Measurements from ENCODE around the gene FARS2. TPM values are rescaled to one million over a fixed set of nuclear protein-coding genes. Genes with fewer than 3 reads are reported as not detected.

The FARS2 gene
- total and polyA plus RNA-seq, 2 donors (not counting 3 experiments of a cell fraction or from before 2014, with no cell fraction given), result 20.2 to 20.5 TPM

DNA sequence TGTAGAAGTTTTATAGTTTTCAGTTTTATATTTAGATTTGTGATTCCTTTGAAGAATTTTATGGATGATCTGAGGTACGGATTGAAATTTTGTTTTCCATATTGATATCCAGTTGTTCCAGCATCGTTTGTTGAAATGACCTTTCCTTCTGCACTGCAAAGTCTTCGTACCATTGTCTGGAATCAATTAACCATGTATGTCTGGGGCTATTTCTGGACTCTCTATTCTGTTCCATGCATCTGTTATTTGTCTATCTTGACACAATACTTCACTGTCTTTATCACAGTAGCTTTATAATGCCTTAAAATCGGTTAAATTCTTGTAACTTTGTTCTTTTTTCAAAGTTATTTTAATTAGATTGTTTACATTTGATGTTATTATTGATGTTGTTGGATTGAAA lies 154.9 kb downstream of the FARS2 start:
- Histone ChIP-seq H3K27me3 (ENCODE audit: control insufficient read depth in 2 of 2, insufficient read depth in 2 of 2, low read length in 2 of 2) (no peaks in the 10 kb centered on the region), H3K27ac (ENCODE audit: insufficient read depth, low read depth, low read length) (no peak overlapping the region), H3K9ac (replicated peaks; ENCODE audit: extremely low read depth, insufficient read depth, low read length) (no peak overlapping the region), H3K9me1 (replicated peaks; ENCODE audit: control insufficient read depth, extremely low read depth, insufficient read depth, low read length) (no peaks in the 10 kb centered on the region), H3K79me2 (ENCODE audit: control insufficient read depth, insufficient read depth, low read length) (no peaks in the 10 kb centered on the region), H3K4me1 (ENCODE audit: control insufficient read depth, extremely low read depth, insufficient read depth, low read length) (no peaks in the 10 kb centered on the region), H2AFZ (ENCODE audit: low read depth, low read length) (no peak overlapping the region), H3K36me3 (ENCODE audit: control insufficient read depth in 2 of 2, extremely low read depth in 1 of 2, insufficient read depth in 2 of 2, low read length in 2 of 2) (no peaks in the 10 kb centered on the region), H3K4me2 (ENCODE audit: insufficient read depth, low read length) (no peak overlapping the region), H3K9me3 (replicated peaks; ENCODE audit: control insufficient read depth, insufficient read depth, low read length) (no peaks in the 10 kb centered on the region), H3K4me3 (replicated peaks in 1 of 3; ENCODE audit: insufficient read depth in 1 of 3, low read depth in 1 of 3, low read length in 3 of 3) (no peak overlapping the region), H4K20me1 (replicated peaks; ENCODE audit: control insufficient read depth, extremely low read depth, insufficient read depth, low read length) (no peaks in the 10 kb centered on the region)
- POLR2A ChIA-PET, result no interaction called here
- intact Hi-C loops (cut with micrococcal nuclease) (no loop called here), dilution Hi-C loops (cut with MboI; ENCODE audit: extremely low pct_ligation_motif_present, low sequenced_read_pairs) (no loop called here)
- BruUV-seq (replicated peaks), result no TSS peak
- FAIRE-seq, result no peak
- TF ChIP-seq EZH2 (IDR thresholded peaks at IDR 0.05; ENCODE audit: borderline replicate concordance, low read depth, low read length, severe bottlenecking), result no peak
- no peak for TF ChIP-seq POLR2A (IDR thresholded peaks at IDR 0.05; ENCODE audit: low read depth, low read length)
- TF ChIP-seq, protein P1, sequence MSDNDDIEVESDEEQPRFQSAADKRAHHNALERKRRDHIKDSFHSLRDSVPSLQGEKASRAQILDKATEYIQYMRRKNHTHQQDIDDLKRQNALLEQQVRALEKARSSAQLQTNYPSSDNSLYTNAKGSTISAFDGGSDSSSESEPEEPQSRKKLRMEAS (IDR thresholded peaks at IDR 0.05; ENCODE audit: insufficient read depth, insufficient read length), result no peak
- no peak for TF ChIP-seq MYC (IDR thresholded peaks at IDR 0.05; ENCODE audit: low read depth, low read length)
- TF ChIP-seq GATA2 (IDR thresholded peaks at IDR 0.05; ENCODE audit: insufficient read depth, insufficient read length, low read depth, low read length), result no peak
- TF ChIP-seq, protein P2, sequence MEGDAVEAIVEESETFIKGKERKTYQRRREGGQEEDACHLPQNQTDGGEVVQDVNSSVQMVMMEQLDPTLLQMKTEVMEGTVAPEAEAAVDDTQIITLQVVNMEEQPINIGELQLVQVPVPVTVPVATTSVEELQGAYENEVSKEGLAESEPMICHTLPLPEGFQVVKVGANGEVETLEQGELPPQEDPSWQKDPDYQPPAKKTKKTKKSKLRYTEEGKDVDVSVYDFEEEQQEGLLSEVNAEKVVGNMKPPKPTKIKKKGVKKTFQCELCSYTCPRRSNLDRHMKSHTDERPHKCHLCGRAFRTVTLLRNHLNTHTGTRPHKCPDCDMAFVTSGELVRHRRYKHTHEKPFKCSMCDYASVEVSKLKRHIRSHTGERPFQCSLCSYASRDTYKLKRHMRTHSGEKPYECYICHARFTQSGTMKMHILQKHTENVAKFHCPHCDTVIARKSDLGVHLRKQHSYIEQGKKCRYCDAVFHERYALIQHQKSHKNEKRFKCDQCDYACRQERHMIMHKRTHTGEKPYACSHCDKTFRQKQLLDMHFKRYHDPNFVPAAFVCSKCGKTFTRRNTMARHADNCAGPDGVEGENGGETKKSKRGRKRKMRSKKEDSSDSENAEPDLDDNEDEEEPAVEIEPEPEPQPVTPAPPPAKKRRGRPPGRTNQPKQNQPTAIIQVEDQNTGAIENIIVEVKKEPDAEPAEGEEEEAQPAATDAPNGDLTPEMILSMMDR (IDR thresholded peaks at IDR 0.05; ENCODE audit: extremely low read depth in 1 of 2, insufficient read depth in 1 of 2, low read depth in 1 of 2, low read length in 2 of 2), result no peak
- TF ChIP-seq JUN (IDR thresholded peaks at IDR 0.05; ENCODE audit: borderline replicate concordance, insufficient read depth, insufficient read length, low read depth), result no peak
- no peak for DNase-seq (ENCODE audit: low read depth, low spot score)
- CTCF ChIA-PET, result no interaction called here
